H54 (cell line): ENCODE results near the gene HSPE1.
"Not testable (repeated sequence)": the region's sequence is repeated elsewhere in the genome, so short reads cannot be mapped to it uniquely, and the experiment has no call there.

Experiments
- DNase-seq: peaks from one replicate; pipeline ENCODE4 v3.0.0; 2011; ENCODE audit warnings: low spot score, mixed read lengths; ENCODE audit not compliant: insufficient read length
- FAIRE-seq: peaks from 3 replicates; lab custom pipeline; 2011; peaks lifted over from hg19 to GRCh38; lab: Jason Lieb, UNC
- POLR2A ChIP-seq: IDR thresholded peaks from 2 replicates; pipeline ENCODE4 v1.6.1; 2011; ENCODE audit warnings: low read depth, mild to moderate bottlenecking, low read length

The HSPE1 gene

DNA sequence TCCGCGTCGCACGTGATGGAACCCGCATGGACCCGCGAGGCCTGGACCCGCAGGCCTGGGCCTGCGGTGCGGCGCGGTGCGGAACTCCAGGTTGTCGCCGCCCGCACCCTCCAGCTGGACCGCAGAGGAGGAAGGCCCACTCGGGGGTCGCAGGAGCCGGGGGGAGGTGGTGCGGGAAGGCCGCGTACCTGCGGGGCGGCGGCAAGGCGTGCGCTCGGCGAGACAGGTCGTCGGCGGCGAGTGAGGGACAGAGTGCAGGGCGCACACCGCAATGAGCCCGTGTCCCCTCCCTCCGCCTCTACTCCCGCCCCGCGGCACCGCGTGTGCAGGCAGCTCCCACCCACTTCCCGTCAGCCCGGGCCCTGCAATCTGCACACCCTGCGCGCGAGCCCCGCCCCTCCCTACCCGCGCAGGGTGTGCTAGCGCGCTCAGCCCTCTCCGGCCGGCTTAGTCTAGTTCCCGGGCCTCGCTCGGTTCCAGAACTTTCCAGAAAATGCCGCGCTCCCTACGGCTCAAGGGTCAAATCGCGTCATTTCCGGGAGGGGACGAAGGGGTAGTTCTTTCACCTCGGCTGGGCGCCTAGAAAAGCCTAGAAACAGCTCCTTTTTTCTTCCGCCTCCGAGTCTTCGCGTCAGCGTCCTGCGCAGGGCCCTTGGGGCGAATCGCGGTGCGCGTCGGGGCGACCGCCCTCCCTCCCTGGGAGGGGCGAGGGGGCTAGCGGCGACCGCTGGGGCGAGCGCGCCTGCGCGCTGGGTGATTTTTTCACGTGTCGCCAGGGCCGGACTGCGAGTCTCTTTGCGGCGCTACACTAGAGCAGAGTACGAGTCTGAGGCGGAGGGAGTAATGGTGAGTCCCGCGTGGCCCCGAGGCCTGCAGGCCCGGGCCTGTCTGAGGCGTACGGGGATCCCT is at the start of gene HSPE1, which contains the start of gene HSPD1:
Gene HSPE1, plus strand, starts transcription at position 786 of the 909 bp plus-strand sequence. Its CDS starts 58 bp downstream, at position 844.
Gene HSPD1, minus strand, starts transcription at position 247 of the 909 bp plus-strand sequence. CDS start 992 bp downstream, outside the sequence.
- peak; percentile 99 for TF ChIP-seq POLR2A
- DNase-seq (peak; percentile 85), FAIRE-seq (peak; percentile 87)

DNA sequence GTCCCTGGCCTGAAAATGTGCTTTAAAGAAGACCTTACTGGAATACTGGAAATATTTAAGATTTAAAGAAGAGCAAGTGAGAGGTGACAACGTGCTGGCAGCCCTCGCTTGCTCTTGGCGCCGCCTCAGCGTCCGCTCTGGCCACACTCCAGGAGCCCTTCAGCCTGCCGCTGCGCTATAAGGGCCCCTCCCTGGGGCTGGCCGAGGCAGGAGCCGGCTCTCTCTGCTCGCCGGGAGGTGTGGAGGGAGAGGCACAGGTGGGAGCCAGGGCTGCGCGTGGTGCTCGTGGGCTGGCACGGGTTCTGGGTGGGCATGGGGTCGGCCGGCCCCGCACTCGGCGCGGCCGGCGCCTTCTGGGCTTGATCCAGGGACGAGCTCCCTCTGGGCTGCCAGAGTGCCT is 49.7 kb upstream of the HSPE1 start:
- DNase-seq (no peak), FAIRE-seq (no peak)
- no peak for TF ChIP-seq POLR2A

DNA sequence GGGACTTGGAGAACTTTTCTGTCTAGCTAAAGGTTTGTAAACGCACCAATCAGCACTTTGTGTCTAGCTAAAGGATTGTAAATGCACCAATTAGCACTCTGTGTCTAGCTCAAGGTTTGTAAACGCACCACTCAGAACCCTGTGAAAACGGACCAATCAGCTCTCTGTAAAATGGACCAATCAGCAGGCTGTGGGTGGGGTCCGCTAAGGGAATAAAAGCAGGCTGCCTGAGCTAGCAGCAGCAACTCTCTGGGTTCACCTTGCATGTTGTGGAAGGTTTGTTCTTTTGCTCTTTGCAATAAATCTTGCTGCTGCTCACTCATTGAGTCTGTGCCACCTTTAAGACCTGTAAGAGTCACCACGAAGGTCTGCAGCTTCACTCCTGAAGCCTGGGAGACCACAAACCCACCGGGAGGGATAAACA is 49.2 kb upstream of the HSPE1 start:
- not testable (repeated sequence) for FAIRE-seq, DNase-seq

DNA sequence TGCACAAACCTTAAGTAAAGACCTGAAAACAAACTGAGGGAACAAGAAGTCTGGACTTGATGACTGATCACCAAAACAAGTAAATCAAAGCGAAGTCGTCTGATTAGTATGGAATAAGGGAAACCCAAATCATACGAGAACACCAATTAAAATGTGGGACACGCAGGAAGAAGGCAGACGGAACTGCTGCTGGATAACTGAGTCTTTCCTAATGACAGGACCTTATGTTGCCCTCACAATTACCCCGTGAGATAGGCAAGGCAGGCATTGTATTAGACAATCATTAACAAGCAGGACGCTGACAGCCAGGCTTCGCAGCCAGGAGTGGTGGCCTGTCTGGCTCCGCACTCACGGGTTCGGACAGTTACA is 47.4 kb upstream of the HSPE1 start:
- DNase-seq (no peak), FAIRE-seq (no peak)
- TF ChIP-seq POLR2A = 0 out of 2 replicates have a peak, but pooled peaks have one; percentile 31

GRCh38 chr2:197453123-197453913 is 46.9 kb upstream of the HSPE1 start, which contains the start of gene COQ10B:
TSS of gene COQ10B (plus strand) at chr2:197453552. CDS start at chr2:197453561, 9 bp downstream.
- peak; percentile 79 for TF ChIP-seq POLR2A
- DNase-seq (peak; percentile 88), FAIRE-seq (peak; percentile 95)

GRCh38 chr2:197453914-197454398 is 46.2 kb upstream of the HSPE1 start:
- DNase-seq = peak; percentile 69
- FAIRE-seq = no peak
- peak; percentile 45; the same call in 1 of the 2 replicates for TF ChIP-seq POLR2A

- FAIRE-seq = no peak
These were observed 45.3 kb upstream of the HSPE1 start for GRCh38 chr2:197454923-197455322.

DNA sequence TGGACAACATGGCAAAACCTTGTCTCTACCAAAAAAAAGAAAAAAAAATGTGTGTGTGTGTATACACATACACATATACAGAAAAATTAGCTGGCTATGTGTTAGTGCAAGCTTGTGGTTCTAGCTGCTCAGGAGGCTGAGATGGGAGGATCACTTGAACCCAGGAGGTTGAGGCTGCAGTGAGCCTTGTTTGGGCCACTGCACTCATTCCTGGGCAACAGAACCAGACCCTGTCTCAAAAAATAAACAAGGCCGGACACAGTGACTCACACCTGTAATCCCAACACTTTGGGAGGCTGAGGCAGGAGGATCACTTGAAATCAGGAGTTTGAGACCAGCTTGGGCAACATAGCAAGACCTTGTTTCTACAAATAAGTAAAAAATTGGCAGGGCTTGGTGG is 44.8 kb upstream of the HSPE1 start:
- TF ChIP-seq POLR2A = no peak
- no peak for DNase-seq
- no peak for FAIRE-seq

More at GRCh38 chr2:197454923-197455322, 45.3 kb upstream of the HSPE1 start:
- DNase-seq = no peak
- no peak for TF ChIP-seq POLR2A

GRCh38 chr2:197460649-197461048 is 39.5 kb upstream of the HSPE1 start:
- DNase-seq (no peak), FAIRE-seq (no peak)
- TF ChIP-seq POLR2A = no peak

DNA sequence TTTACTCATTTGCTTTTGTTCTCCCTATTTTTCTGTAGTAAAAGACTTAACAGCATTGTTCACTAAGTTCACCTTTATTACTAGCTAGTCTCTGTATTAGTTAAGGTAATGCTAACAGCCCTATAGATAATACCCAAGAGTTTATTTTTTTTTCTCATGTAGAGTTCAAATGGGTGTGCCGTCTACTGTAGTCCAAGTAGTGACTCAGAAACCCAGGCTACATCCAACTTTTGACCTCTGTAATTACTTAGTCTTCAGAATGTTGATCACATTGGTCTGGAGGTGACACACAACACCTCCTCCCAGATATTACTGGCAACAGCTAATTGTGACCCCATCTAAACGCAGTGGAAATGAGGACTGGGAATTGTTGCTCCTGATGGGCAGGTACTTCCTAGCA is 39.1 kb upstream of the HSPE1 start:
- TF ChIP-seq POLR2A = no peak
- FAIRE-seq (peak; percentile 23), DNase-seq (no peak)

DNA sequence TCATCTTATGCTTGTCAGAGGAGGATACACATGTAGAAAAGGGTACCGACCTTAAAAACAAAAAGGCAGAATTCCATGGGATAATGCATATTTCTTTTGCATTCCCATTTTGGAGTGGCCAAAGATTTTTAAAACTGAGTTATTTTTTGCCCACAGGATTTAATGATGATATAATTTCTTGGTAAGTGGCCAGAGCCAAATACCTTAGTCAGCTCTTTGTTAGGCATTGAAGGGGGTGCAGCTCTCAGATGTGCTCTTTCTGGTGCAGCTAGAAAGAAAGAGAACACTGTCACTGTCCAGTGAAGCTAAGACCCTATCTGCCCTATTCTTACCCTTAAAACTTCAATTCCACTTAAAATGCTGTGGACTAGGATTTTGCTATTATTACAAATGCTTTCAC is 36.0 kb upstream of the HSPE1 start:
- TF ChIP-seq POLR2A = no peak
- DNase-seq (no peak), FAIRE-seq (no peak)

GRCh38 chr2:197472166-197472565 is 28.0 kb upstream of the HSPE1 start:
- no peak for TF ChIP-seq POLR2A
- no peak for DNase-seq
- no peak for FAIRE-seq

DNA sequence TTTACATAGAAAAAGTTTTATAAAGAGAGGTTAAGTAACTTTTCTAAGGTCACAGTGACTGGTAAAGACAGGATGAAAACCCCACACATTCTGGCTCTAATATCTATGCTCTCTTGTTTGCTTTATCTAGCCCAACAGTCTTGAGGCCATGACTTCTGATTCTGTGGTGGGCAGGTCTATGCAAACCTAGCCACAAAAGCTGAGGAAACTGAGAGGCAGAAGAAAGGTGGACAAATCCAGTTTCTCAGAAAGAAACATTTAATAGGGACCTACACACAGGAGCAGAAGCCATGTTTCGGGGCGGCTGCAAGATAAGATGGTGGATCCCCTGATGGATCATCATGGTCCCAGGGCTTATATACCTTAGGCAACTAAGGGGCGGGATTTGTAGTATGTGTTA is 22.4 kb upstream of the HSPE1 start:
- no peak for DNase-seq
- TF ChIP-seq POLR2A = no peak
- FAIRE-seq = no peak
